OCI-LY7 (cell line): ENCODE results near the gene RANBP2.

Source experiments
- EZH2phosphoT487 ChIP-seq: fragments of 200-600 bp; sonication (generic); IDR thresholded peaks from 2 replicates; pipeline ENCODE4 v1.6.1; 2018; ENCODE audit warnings: low read depth, borderline replicate concordance, mild to moderate bottlenecking, mixed run types, antibody characterized with exemption, low read length, moderate library complexity, mixed read lengths
- TF ChIP-seq, protein P1 (sequence below): fragments of 200-600 bp; sonication (generic); conservative IDR thresholded peaks from 2 replicates; pipeline ENCODE4 v1.5.1; 2014; ENCODE audit warnings: mild to moderate bottlenecking, antibody characterized with exemption, low read length, moderate library complexity, mixed read lengths

DNA sequence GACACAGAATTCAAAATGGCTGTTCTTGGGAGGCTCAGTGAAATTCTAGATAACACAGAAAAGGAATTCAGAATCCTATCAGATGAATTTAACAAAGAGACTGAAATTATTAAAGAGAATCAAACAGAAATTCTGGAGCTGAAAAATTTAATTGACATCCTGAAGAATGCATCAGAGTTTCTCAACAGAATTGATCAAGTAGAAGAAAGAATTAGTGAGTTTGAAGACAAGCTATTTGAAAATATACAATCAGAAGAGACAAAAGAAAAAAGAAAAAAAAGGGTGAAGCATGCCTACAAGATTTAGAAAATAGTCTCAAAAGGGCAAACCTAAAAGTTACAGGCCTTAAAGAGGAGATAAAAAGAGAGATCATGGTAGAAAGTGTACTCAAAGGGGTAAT is 12.0 kb upstream of the RANBP2 start:
- TF ChIP-seq, protein P1, sequence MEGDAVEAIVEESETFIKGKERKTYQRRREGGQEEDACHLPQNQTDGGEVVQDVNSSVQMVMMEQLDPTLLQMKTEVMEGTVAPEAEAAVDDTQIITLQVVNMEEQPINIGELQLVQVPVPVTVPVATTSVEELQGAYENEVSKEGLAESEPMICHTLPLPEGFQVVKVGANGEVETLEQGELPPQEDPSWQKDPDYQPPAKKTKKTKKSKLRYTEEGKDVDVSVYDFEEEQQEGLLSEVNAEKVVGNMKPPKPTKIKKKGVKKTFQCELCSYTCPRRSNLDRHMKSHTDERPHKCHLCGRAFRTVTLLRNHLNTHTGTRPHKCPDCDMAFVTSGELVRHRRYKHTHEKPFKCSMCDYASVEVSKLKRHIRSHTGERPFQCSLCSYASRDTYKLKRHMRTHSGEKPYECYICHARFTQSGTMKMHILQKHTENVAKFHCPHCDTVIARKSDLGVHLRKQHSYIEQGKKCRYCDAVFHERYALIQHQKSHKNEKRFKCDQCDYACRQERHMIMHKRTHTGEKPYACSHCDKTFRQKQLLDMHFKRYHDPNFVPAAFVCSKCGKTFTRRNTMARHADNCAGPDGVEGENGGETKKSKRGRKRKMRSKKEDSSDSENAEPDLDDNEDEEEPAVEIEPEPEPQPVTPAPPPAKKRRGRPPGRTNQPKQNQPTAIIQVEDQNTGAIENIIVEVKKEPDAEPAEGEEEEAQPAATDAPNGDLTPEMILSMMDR: no peak
- no peak for TF ChIP-seq EZH2phosphoT487
